Astrocyte (in vitro differentiated cells and primary cell): Measurements from ENCODE around the gene ADARB2. TPM values are rescaled to one million over a fixed set of nuclear protein-coding genes. Genes with fewer than 3 reads are reported as not detected.

Source experiments
- DNase-seq: peaks from one replicate; pipeline ENCODE4 v3.0.0-alpha.2; 2010; ENCODE audit warnings: low read depth
- FAIRE-seq: peaks from 2 replicates; lab custom pipeline; 2011; peaks lifted over from hg19 to GRCh38; lab: Jason Lieb, UNC
- H2AFZ ChIP-seq: 2 replicates; pipeline ENCODE4 v1.6.0; 2012; ENCODE audit warnings: low read depth, low read length, inconsistent platforms
- H3K27ac ChIP-seq: 2 replicates; pipeline ENCODE4 v1.5.1; 2011; ENCODE audit warnings: low read depth, low read length, inconsistent platforms
- H3K27me3 ChIP-seq: 2 replicates; pipeline ENCODE4 v1.6.0; 2011; ENCODE audit warnings: low read length, inconsistent platforms; ENCODE audit not compliant: insufficient read depth
- H3K36me3 ChIP-seq: 2 replicates; pipeline ENCODE4 v1.5.1; 2011; ENCODE audit warnings: low read length, inconsistent platforms; ENCODE audit not compliant: insufficient read depth
- H3K4me1 ChIP-seq: 2 replicates; pipeline ENCODE4 v1.5.1; 2011; ENCODE audit warnings: low read length, inconsistent platforms; ENCODE audit not compliant: insufficient read depth
- H3K4me2 ChIP-seq: 2 replicates; pipeline ENCODE4 v1.6.0; 2012; ENCODE audit warnings: low read length, inconsistent platforms
- H3K4me3 ChIP-seq: 2 replicates; pipeline ENCODE4 v1.5.1; 2011; ENCODE audit warnings: low read depth, mild to moderate bottlenecking, low read length, inconsistent platforms; ENCODE audit not compliant: insufficient read depth
- H3K79me2 ChIP-seq: 2 replicates; pipeline ENCODE4 v1.6.0; 2012; ENCODE audit warnings: mild to moderate bottlenecking, low read length, inconsistent platforms; ENCODE audit not compliant: insufficient read depth
- H3K9ac ChIP-seq: 2 replicates; pipeline ENCODE4 v1.6.0; 2012; ENCODE audit warnings: mild to moderate bottlenecking, low read length, inconsistent platforms
- H3K9me3 ChIP-seq: 2 replicates; pipeline ENCODE4 v1.5.1; 2012; ENCODE audit warnings: low read depth, mild to moderate bottlenecking, low read length, inconsistent platforms; ENCODE audit not compliant: insufficient read depth
- H4K20me1 ChIP-seq: 2 replicates; pipeline ENCODE4 v1.6.0; 2012; ENCODE audit warnings: low read length, inconsistent platforms; ENCODE audit not compliant: insufficient read depth
- H3K27ac Mint-ChIP-seq: one replicate; pipeline ENCODE4 v1.8.0; 2021; ENCODE audit warnings: mild to moderate bottlenecking, mixed read lengths; ENCODE audit not compliant: unreplicated experiment
- H3K27me3 Mint-ChIP-seq: one replicate; pipeline ENCODE4 v1.8.0; 2021; ENCODE audit warnings: low read depth, mixed read lengths; ENCODE audit not compliant: unreplicated experiment
- H3K36me3 Mint-ChIP-seq: one replicate; pipeline ENCODE4 v1.8.0; 2021; ENCODE audit warnings: low read depth, mixed read lengths; ENCODE audit not compliant: unreplicated experiment
- H3K4me1 Mint-ChIP-seq: one replicate; pipeline ENCODE4 v1.8.0; 2021; ENCODE audit warnings: low read depth, mixed read lengths; ENCODE audit not compliant: unreplicated experiment
- H3K4me3 Mint-ChIP-seq: one replicate; pipeline ENCODE4 v1.8.0; 2021; ENCODE audit warnings: mild to moderate bottlenecking, moderate library complexity, mixed read lengths; ENCODE audit not compliant: unreplicated experiment
- H3K9me3 Mint-ChIP-seq: one replicate; pipeline ENCODE4 v1.8.0; 2021; ENCODE audit warnings: mild to moderate bottlenecking, mixed read lengths; ENCODE audit not compliant: unreplicated experiment
- EZH2 ChIP-seq: IDR thresholded peaks from 2 replicates; pipeline ENCODE4 v1.6.1; 2012; ENCODE audit warnings: mild to moderate bottlenecking, low read length, inconsistent platforms; ENCODE audit not compliant: insufficient read depth
- total RNA-seq: library from RNA; stranded (reverse); gene quantifications from 2 replicates; pipeline ENCODE4 v1.2.1, GENCODE V29; 2021
- TF ChIP-seq, protein P1 (sequence below): IDR thresholded peaks from 2 replicates; pipeline ENCODE4 v1.5.1; 2011; ENCODE audit warnings: low read depth, mild to moderate bottlenecking, inconsistent platforms, low read length, moderate library complexity; ENCODE audit not compliant: insufficient read depth

The ADARB2 gene
- total RNA-seq, 1 donor from 2014 or later, result 0.18 TPM

DNA sequence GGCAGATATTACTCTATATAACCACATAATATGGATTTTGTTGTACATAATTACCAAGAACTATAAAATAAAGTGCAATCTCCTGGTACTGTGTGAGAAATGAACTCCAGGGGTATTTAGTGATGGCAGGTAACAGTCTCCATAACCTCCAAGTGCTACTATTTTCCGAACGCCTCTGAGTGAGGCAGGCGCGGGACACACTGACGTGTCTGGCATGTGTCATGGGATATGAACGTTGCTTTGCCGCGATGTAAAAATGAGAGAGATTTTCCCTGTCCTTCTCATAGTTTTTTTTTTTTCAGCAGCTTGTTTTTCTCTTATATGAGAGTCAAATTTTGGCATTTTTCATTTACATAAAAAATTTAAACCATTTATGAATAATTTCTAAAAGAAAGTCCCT is 3.6 kb downstream of the ADARB2 start:
- no peaks in the 10 kb centered on the region for H3K79me2 ChIP-seq
- H3K4me3 ChIP-seq, result no peak overlapping the region
- DNase-seq (no peak), FAIRE-seq (no peak)
- Mint-ChIP-seq H3K36me3 (no peaks in the 10 kb centered on the region), H3K4me1 (peaks cover 9% of the 10 kb centered on the region), H3K27me3 (peaks cover 12% of the 10 kb centered on the region), H3K4me3 (no peak overlapping the region), H3K9me3 (no peaks in the 10 kb centered on the region), H3K27ac (no peak overlapping the region)
- H3K9me3 ChIP-seq, result no peaks in the 10 kb centered on the region
- no peaks in the 10 kb centered on the region for H4K20me1 ChIP-seq
- no peak overlapping the region for H3K4me2 ChIP-seq
- peaks cover 12% of the 10 kb centered on the region for H3K27me3 ChIP-seq
- no peak overlapping the region for H2AFZ ChIP-seq
- no peak for TF ChIP-seq EZH2
- TF ChIP-seq, protein P1, sequence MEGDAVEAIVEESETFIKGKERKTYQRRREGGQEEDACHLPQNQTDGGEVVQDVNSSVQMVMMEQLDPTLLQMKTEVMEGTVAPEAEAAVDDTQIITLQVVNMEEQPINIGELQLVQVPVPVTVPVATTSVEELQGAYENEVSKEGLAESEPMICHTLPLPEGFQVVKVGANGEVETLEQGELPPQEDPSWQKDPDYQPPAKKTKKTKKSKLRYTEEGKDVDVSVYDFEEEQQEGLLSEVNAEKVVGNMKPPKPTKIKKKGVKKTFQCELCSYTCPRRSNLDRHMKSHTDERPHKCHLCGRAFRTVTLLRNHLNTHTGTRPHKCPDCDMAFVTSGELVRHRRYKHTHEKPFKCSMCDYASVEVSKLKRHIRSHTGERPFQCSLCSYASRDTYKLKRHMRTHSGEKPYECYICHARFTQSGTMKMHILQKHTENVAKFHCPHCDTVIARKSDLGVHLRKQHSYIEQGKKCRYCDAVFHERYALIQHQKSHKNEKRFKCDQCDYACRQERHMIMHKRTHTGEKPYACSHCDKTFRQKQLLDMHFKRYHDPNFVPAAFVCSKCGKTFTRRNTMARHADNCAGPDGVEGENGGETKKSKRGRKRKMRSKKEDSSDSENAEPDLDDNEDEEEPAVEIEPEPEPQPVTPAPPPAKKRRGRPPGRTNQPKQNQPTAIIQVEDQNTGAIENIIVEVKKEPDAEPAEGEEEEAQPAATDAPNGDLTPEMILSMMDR, result no peak
- H3K36me3 ChIP-seq, result no peaks in the 10 kb centered on the region
- no peak overlapping the region for H3K9ac ChIP-seq
- no peak overlapping the region for H3K27ac ChIP-seq
- no peaks in the 10 kb centered on the region for H3K4me1 ChIP-seq

DNA sequence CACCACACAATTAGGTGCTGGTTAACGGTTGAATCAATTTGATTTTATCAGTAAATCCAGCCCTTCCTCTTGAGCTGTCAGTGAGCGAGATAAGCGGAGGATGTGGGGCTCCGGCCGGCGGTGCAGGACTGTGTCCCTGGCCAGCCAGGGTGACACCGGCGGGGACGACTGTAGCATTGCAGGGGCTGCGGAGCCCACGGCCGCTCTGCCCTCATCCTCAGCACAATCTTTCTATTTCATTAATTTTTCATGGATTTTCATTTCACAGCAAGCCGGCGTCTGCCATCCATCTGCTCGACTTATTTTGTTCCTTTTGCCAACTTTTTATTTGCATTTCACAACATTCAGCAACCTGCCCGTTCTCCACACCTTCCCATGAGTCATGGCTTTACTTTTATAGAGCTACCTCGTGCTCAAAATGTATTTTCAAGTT is 4.7 kb downstream of the ADARB2 start:
- Mint-ChIP-seq H3K4me3 (no peak overlapping the region), H3K9me3 (no peaks in the 10 kb centered on the region), H3K36me3 (no peaks in the 10 kb centered on the region), H3K27me3 (peaks cover 14% of the 10 kb centered on the region), H3K4me1 (peaks cover 9% of the 10 kb centered on the region), H3K27ac (no peak overlapping the region)
- H2AFZ ChIP-seq, result no peak overlapping the region
- H3K9ac ChIP-seq, result no peak overlapping the region
- H4K20me1 ChIP-seq, result no peaks in the 10 kb centered on the region
- TF ChIP-seq, protein P1, result no peak
- no peak for TF ChIP-seq EZH2
- H3K36me3 ChIP-seq, result no peaks in the 10 kb centered on the region
- H3K4me2 ChIP-seq, result no peak overlapping the region
- H3K4me3 ChIP-seq, result no peak overlapping the region
- H3K27me3 ChIP-seq, result peaks cover 8% of the 10 kb centered on the region
- H3K79me2 ChIP-seq, result no peaks in the 10 kb centered on the region
- H3K27ac ChIP-seq, result no peak overlapping the region
- H3K4me1 ChIP-seq, result no peaks in the 10 kb centered on the region
- DNase-seq (no peak), FAIRE-seq (no peak)
- H3K9me3 ChIP-seq, result no peaks in the 10 kb centered on the region

DNA sequence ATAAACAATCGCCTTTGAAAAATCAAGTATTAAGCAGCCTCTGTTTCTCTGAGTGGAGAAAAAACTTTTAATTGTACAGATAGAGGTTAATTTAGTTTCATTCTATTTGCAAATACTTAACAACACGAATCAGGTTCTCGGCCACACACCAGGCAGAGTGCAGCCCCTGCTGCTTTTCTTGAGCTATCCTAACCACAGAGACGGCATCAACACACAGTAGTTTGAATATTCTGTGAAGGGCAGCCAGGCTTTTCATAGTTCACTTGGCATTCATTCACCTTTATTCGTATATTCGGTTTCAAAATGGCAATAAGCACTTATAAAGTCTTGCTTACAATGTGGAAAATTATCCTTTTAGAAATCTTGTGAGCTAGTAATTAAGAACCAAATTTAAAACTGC is 5.7 kb downstream of the ADARB2 start:
- no peaks in the 10 kb centered on the region for H3K36me3 ChIP-seq
- peaks cover 18% of the 10 kb centered on the region for H3K27me3 Mint-ChIP-seq
- H3K4me1 ChIP-seq, result no peaks in the 10 kb centered on the region
- H3K36me3 Mint-ChIP-seq, result no peaks in the 10 kb centered on the region
- no peaks in the 10 kb centered on the region for H4K20me1 ChIP-seq
- H3K27me3 ChIP-seq, result peaks cover 8% of the 10 kb centered on the region
- FAIRE-seq (no peak), DNase-seq (no peak)
- H3K79me2 ChIP-seq, result no peaks in the 10 kb centered on the region
- no peak overlapping the region for H3K27ac Mint-ChIP-seq
- no peak overlapping the region for H3K4me3 ChIP-seq
- peaks cover 9% of the 10 kb centered on the region for H3K4me1 Mint-ChIP-seq
- H2AFZ ChIP-seq, result no peak overlapping the region
- H3K4me3 Mint-ChIP-seq, result no peak overlapping the region
- no peak overlapping the region for H3K27ac ChIP-seq
- H3K9ac ChIP-seq, result no peak overlapping the region
- H3K9me3 ChIP-seq, result no peaks in the 10 kb centered on the region
- H3K4me2 ChIP-seq, result no peak overlapping the region
- TF ChIP-seq, protein P1, result no peak
- TF ChIP-seq EZH2, result no peak
- no peaks in the 10 kb centered on the region for H3K9me3 Mint-ChIP-seq
